Measurements from ENCODE around the gene NPAS2.

Gene NPAS2

GRCh38 chr2:100887713-100888495 lies 68.0 kb downstream of the NPAS2 start:
- H3K36me3 ChIP-seq (ENCODE audit: insufficient read depth, low read length), result no peaks in the 10 kb centered on the region
- TF ChIP-seq CTCF (conservative IDR thresholded peaks at IDR 0.05; ENCODE audit: low read length) (no peak), EZH2phosphoT487 (IDR thresholded peaks at IDR 0.05; ENCODE audit: borderline replicate concordance) (no peak)
- H3K4me1 ChIP-seq (ENCODE audit: insufficient read depth, low read length, poor library complexity, severe bottlenecking), result no peaks in the 10 kb centered on the region
- H3K79me2 ChIP-seq (ENCODE audit: insufficient read depth, low read length), result no peaks in the 10 kb centered on the region
- no peaks in the 10 kb centered on the region for H3K9me3 ChIP-seq (ENCODE audit: insufficient read depth, low read depth, low read length)
- H4K20me1 ChIP-seq (ENCODE audit: insufficient read depth, low read length, poor library complexity, severe bottlenecking), result no peaks in the 10 kb centered on the region
- H2AFZ ChIP-seq (ENCODE audit: low read length), result no peak overlapping the region
- H3F3A ChIP-seq (ENCODE audit: low read depth), result no peaks in the 10 kb centered on the region
- no peaks in the 10 kb centered on the region for H3K9me2 ChIP-seq (replicated peaks; ENCODE audit: low read depth, low read length)
- no peak overlapping the region for H3K4me3 ChIP-seq (ENCODE audit: low read length, poor library complexity, severe bottlenecking)
- no peak overlapping the region for H3K4me2 ChIP-seq (ENCODE audit: low read depth, low read length, poor library complexity, severe bottlenecking)
- H3K9ac ChIP-seq (ENCODE audit: low read depth, low read length, poor library complexity, severe bottlenecking), result no peak overlapping the region
- no peaks in the 10 kb centered on the region for H3K27me3 ChIP-seq (ENCODE audit: insufficient read depth, low read length, poor library complexity, severe bottlenecking)

GRCh38 chr2:100888601-100889000 lies 68.7 kb downstream of the NPAS2 start:
- Histone ChIP-seq H3K4me3 (ENCODE audit: low read length, poor library complexity, severe bottlenecking) (no peak overlapping the region), H3K9ac (ENCODE audit: low read depth, low read length, poor library complexity, severe bottlenecking) (no peak overlapping the region), H3K79me2 (ENCODE audit: insufficient read depth, low read length) (no peaks in the 10 kb centered on the region), H4K20me1 (ENCODE audit: insufficient read depth, low read length, poor library complexity, severe bottlenecking) (no peaks in the 10 kb centered on the region), H3F3A (ENCODE audit: low read depth) (no peaks in the 10 kb centered on the region), H2AFZ (ENCODE audit: low read length) (no peak overlapping the region), H3K36me3 (ENCODE audit: insufficient read depth, low read length) (no peaks in the 10 kb centered on the region), H3K4me2 (ENCODE audit: low read depth, low read length, poor library complexity, severe bottlenecking) (no peak overlapping the region), H3K9me3 (ENCODE audit: insufficient read depth, low read depth, low read length) (no peaks in the 10 kb centered on the region), H3K27me3 (ENCODE audit: insufficient read depth, low read length, poor library complexity, severe bottlenecking) (no peaks in the 10 kb centered on the region), H3K4me1 (ENCODE audit: insufficient read depth, low read length, poor library complexity, severe bottlenecking) (no peaks in the 10 kb centered on the region), H3K9me2 (replicated peaks; ENCODE audit: low read depth, low read length) (no peaks in the 10 kb centered on the region)
- TF ChIP-seq EZH2phosphoT487 (IDR thresholded peaks at IDR 0.05; ENCODE audit: borderline replicate concordance) (no peak), CTCF (conservative IDR thresholded peaks at IDR 0.05; ENCODE audit: low read length) (no peak)

GRCh38 chr2:100889286-100889685 lies 69.3 kb downstream of the NPAS2 start:
- H4K20me1 ChIP-seq (ENCODE audit: insufficient read depth, low read length, poor library complexity, severe bottlenecking), result no peaks in the 10 kb centered on the region
- no peaks in the 10 kb centered on the region for H3K9me2 ChIP-seq (replicated peaks; ENCODE audit: low read depth, low read length)
- no peaks in the 10 kb centered on the region for H3K9me3 ChIP-seq (ENCODE audit: insufficient read depth, low read depth, low read length)
- no peak overlapping the region for H3K4me3 ChIP-seq (ENCODE audit: low read length, poor library complexity, severe bottlenecking)
- no peaks in the 10 kb centered on the region for H3K36me3 ChIP-seq (ENCODE audit: insufficient read depth, low read length)
- TF ChIP-seq CTCF (conservative IDR thresholded peaks at IDR 0.05; ENCODE audit: low read length) (no peak), EZH2phosphoT487 (IDR thresholded peaks at IDR 0.05; ENCODE audit: borderline replicate concordance) (no peak)
- no peaks in the 10 kb centered on the region for H3K79me2 ChIP-seq (ENCODE audit: insufficient read depth, low read length)
- H2AFZ ChIP-seq (ENCODE audit: low read length), result no peak overlapping the region
- no peak overlapping the region for H3K9ac ChIP-seq (ENCODE audit: low read depth, low read length, poor library complexity, severe bottlenecking)
- no peaks in the 10 kb centered on the region for H3K4me1 ChIP-seq (ENCODE audit: insufficient read depth, low read length, poor library complexity, severe bottlenecking)
- no peaks in the 10 kb centered on the region for H3F3A ChIP-seq (ENCODE audit: low read depth)
- H3K27me3 ChIP-seq (ENCODE audit: insufficient read depth, low read length, poor library complexity, severe bottlenecking), result no peaks in the 10 kb centered on the region
- no peak overlapping the region for H3K4me2 ChIP-seq (ENCODE audit: low read depth, low read length, poor library complexity, severe bottlenecking)

Data from Loucy (cell line).